ENCODE results near the gene UBQLN4. TPM values are rescaled to one million over a fixed set of nuclear protein-coding genes. Genes with fewer than 3 reads are reported as not detected.

Gene UBQLN4
- total RNA-seq, 1 donor from 2014 or later, result 36.4 TPM

- H3K4me1 Mint-ChIP-seq (ENCODE audit: unreplicated experiment), result peaks cover 60% of the 10 kb centered on the region
- H3K4me3 Mint-ChIP-seq (ENCODE audit: unreplicated experiment), result peak overlapping the region; percentile 93
- no peaks in the 10 kb centered on the region for H3K36me3 Mint-ChIP-seq (ENCODE audit: unreplicated experiment)
- peak overlapping the region; percentile 87 for H3K27ac Mint-ChIP-seq (ENCODE audit: unreplicated experiment)
- no peaks in the 10 kb centered on the region for H3K9me3 Mint-ChIP-seq (ENCODE audit: unreplicated experiment)
- no peaks in the 10 kb centered on the region for H3K27me3 Mint-ChIP-seq (ENCODE audit: unreplicated experiment)
- no peak for TF ChIP-seq CTCF (IDR thresholded peaks at IDR 0.05)
- no peak for DNase-seq (ENCODE audit: extremely low spot score, unreplicated experiment)
Measured at GRCh38 chr1:156083800-156084790, 30.5 kb upstream of the UBQLN4 start.

GRCh38 chr1:156082309-156083091 lies 28.9 kb upstream of the UBQLN4 start, which contains the start of gene MEX3A:
Gene MEX3A (minus strand): TSS chr1:156082465. CDS start chr1:156081998, 467 bp downstream.
- H3K27ac Mint-ChIP-seq (ENCODE audit: unreplicated experiment), result peak within 1 kb of the TSS; percentile 87
- peak; percentile 93 for DNase-seq (ENCODE audit: extremely low spot score, unreplicated experiment)
- H3K27me3 Mint-ChIP-seq (ENCODE audit: unreplicated experiment), result no peaks in the 10 kb centered on the region
- H3K36me3 Mint-ChIP-seq (ENCODE audit: unreplicated experiment), result no peaks in the 10 kb centered on the region
- H3K4me1 Mint-ChIP-seq (ENCODE audit: unreplicated experiment), result peaks cover 75% of the 10 kb centered on the region
- TF ChIP-seq CTCF (IDR thresholded peaks at IDR 0.05), result no peak
- H3K4me3 Mint-ChIP-seq (ENCODE audit: unreplicated experiment), result peak within 1 kb of the TSS; percentile 93
- H3K9me3 Mint-ChIP-seq (ENCODE audit: unreplicated experiment), result no peaks in the 10 kb centered on the region

- Mint-ChIP-seq H3K27ac (ENCODE audit: unreplicated experiment) (peak overlapping the region; percentile 85), H3K4me1 (ENCODE audit: unreplicated experiment) (peaks cover 76% of the 10 kb centered on the region), H3K36me3 (ENCODE audit: unreplicated experiment) (peaks cover 5% of the 10 kb centered on the region), H3K4me3 (ENCODE audit: unreplicated experiment) (peak overlapping the region; percentile 93), H3K27me3 (ENCODE audit: unreplicated experiment) (no peaks in the 10 kb centered on the region), H3K9me3 (ENCODE audit: unreplicated experiment) (no peaks in the 10 kb centered on the region)
- no peak for TF ChIP-seq CTCF (IDR thresholded peaks at IDR 0.05)
- DNase-seq (ENCODE audit: extremely low spot score, unreplicated experiment), result no peak
Measured at GRCh38 chr1:156081917-156082308, 28.3 kb upstream of the UBQLN4 start.

GRCh38 chr1:156081180-156081916 lies 27.8 kb upstream of the UBQLN4 start:
- Mint-ChIP-seq H3K27ac (ENCODE audit: unreplicated experiment) (peak overlapping the region; percentile 80), H3K9me3 (ENCODE audit: unreplicated experiment) (no peaks in the 10 kb centered on the region), H3K36me3 (ENCODE audit: unreplicated experiment) (peaks cover 5% of the 10 kb centered on the region), H3K4me1 (ENCODE audit: unreplicated experiment) (peaks cover 76% of the 10 kb centered on the region), H3K4me3 (ENCODE audit: unreplicated experiment) (peak overlapping the region; percentile 93), H3K27me3 (ENCODE audit: unreplicated experiment) (no peaks in the 10 kb centered on the region)
- no peak for TF ChIP-seq CTCF (IDR thresholded peaks at IDR 0.05)
- DNase-seq (ENCODE audit: extremely low spot score, unreplicated experiment), result no peak
